Measurements from ENCODE around the gene ZC3H12D.

DNA sequence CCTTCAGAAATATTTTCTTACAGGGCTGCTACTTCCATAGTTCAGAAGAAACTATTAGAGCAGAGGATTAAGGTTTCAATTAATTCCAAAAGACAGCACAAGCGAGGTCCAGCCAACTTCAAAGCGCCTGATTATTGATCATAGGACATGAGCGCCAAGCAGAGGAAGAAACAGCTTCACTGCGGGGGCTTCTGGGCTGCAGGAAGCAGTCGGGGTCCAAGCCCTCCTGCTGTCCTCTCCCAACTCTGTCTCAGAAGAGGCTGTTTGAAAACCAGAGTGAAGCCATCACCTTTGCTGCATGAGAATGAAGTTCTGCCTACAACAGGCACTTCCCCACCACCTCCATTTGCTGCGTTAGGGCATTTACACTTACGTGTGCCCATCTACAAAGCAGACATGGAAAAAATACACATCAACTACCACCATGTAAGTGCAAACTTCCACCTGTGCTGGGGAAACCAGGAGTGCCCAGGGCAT lies 60.8 kb downstream of the ZC3H12D start:
- TF ChIP-seq ZFX (IDR thresholded peaks at IDR 0.05; ENCODE audit: borderline replicate concordance), result no peak
- TF ChIP-seq, protein P1, sequence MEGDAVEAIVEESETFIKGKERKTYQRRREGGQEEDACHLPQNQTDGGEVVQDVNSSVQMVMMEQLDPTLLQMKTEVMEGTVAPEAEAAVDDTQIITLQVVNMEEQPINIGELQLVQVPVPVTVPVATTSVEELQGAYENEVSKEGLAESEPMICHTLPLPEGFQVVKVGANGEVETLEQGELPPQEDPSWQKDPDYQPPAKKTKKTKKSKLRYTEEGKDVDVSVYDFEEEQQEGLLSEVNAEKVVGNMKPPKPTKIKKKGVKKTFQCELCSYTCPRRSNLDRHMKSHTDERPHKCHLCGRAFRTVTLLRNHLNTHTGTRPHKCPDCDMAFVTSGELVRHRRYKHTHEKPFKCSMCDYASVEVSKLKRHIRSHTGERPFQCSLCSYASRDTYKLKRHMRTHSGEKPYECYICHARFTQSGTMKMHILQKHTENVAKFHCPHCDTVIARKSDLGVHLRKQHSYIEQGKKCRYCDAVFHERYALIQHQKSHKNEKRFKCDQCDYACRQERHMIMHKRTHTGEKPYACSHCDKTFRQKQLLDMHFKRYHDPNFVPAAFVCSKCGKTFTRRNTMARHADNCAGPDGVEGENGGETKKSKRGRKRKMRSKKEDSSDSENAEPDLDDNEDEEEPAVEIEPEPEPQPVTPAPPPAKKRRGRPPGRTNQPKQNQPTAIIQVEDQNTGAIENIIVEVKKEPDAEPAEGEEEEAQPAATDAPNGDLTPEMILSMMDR (IDR thresholded peaks at IDR 0.05), result no peak

All from 22Rv1 (cell line).